ENCODE data around the gene FAR2.

DNA sequence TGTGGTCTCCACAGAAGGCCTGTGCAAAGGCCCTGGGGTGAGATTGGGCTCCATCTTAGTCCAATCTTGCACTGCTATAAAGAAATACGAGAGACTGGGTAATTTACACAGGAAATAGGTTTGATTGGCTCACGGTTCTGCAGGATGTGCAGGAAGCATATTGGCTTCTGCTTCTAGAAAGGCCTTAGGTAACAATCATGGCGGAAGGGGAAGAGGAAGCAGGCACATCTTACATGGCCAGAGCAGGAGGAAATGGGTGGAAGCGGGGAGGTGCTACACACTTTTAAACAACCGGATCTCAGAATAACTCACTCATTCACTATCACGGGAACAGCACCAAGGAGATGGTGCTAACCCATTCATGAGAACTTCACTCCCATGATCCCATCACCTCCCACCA, 55.4 kb downstream of the FAR2 start:
- TF ChIP-seq EZH2 (IDR thresholded peaks at IDR 0.05; ENCODE audit: low read length), result no peak
- TF ChIP-seq, protein P1, sequence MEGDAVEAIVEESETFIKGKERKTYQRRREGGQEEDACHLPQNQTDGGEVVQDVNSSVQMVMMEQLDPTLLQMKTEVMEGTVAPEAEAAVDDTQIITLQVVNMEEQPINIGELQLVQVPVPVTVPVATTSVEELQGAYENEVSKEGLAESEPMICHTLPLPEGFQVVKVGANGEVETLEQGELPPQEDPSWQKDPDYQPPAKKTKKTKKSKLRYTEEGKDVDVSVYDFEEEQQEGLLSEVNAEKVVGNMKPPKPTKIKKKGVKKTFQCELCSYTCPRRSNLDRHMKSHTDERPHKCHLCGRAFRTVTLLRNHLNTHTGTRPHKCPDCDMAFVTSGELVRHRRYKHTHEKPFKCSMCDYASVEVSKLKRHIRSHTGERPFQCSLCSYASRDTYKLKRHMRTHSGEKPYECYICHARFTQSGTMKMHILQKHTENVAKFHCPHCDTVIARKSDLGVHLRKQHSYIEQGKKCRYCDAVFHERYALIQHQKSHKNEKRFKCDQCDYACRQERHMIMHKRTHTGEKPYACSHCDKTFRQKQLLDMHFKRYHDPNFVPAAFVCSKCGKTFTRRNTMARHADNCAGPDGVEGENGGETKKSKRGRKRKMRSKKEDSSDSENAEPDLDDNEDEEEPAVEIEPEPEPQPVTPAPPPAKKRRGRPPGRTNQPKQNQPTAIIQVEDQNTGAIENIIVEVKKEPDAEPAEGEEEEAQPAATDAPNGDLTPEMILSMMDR (optimal IDR thresholded peaks at IDR 0.05 in 1 of 3, IDR thresholded peaks at IDR 0.05 in 1 of 3, conservative IDR thresholded peaks at IDR 0.05 in 1 of 3; ENCODE audit: extremely low read depth in 1 of 3, insufficient read depth in 2 of 3, low read length in 3 of 3), result no peak

All from keratinocyte (primary cell).